WTC11 (cell line): Measurements from ENCODE around the gene TMEM18. TPM values are rescaled to one million over a fixed set of nuclear protein-coding genes. Genes with fewer than 3 reads are reported as not detected.

Experiments used
- ATAC-seq: fragments of 200-7000 bp; cut with Tn5 transposase; 2 replicates; pipeline ENCODE4 v1.10.0; 2021; ENCODE audit warnings: mild to moderate bottlenecking, moderate library complexity
- CTCF ChIA-PET: fragments of 300-600 bp; sonication (Branson Sonifier 250); formaldehyde crosslinking; loops from one replicate; lab custom pipeline; 2021; ENCODE audit warnings: antibody characterized with exemption; lab: Charles Lee
- POLR2A ChIA-PET: fragments of 350-600 bp; sonication (Branson Sonifier 250); formaldehyde crosslinking; loops from one replicate; lab custom pipeline; 2021; ENCODE audit warnings: antibody characterized with exemption; lab: Charles Lee
- DNase-seq: peaks from one replicate; pipeline ENCODE4 v3.0.0; 2021; ENCODE audit warnings: low spot score
- H3K27ac Mint-ChIP-seq: 2 replicates; pipeline ENCODE4 v1.8.0; 2021; ENCODE audit warnings: mixed read lengths
- H3K27me3 Mint-ChIP-seq: 2 replicates; pipeline ENCODE4 v1.8.0; 2021; ENCODE audit warnings: low read depth, mild to moderate bottlenecking, moderate library complexity, mixed read lengths
- H3K36me3 Mint-ChIP-seq: 2 replicates; pipeline ENCODE4 v1.8.0; 2021; ENCODE audit warnings: mixed read lengths
- H3K4me1 Mint-ChIP-seq: 2 replicates; pipeline ENCODE4 v1.8.0; 2022; ENCODE audit warnings: mixed read lengths
- H3K4me3 Mint-ChIP-seq: 2 replicates; pipeline ENCODE4 v1.8.0; 2021; ENCODE audit warnings: mild to moderate bottlenecking, moderate library complexity, mixed read lengths
- H3K9me3 Mint-ChIP-seq: 2 replicates; pipeline ENCODE4 v1.8.0; 2021; ENCODE audit warnings: mixed read lengths
- ATF2 ChIP-seq: sonication (generic); formaldehyde crosslinking; IDR thresholded peaks from 2 replicates; pipeline ENCODE4 v1.8.1; 2022; ENCODE audit warnings: low read depth, missing genetic modification reagents, borderline replicate concordance
- E2F1 ChIP-seq: sonication (generic); formaldehyde crosslinking; IDR thresholded peaks from 2 replicates; pipeline ENCODE4 v1.8.0; 2022; ENCODE audit warnings: mild to moderate bottlenecking, missing genetic modification reagents
- EMX1 ChIP-seq: fragments of 250-450 bp; sonication (Bioruptor Pico); IDR thresholded peaks from 2 replicates; pipeline ENCODE4 v1.8.0; 2021; ENCODE audit warnings: mild to moderate bottlenecking
- JUN ChIP-seq: sonication (generic); formaldehyde crosslinking; IDR thresholded peaks from 2 replicates; pipeline ENCODE4 v1.8.0; 2023; ENCODE audit warnings: mild to moderate bottlenecking, missing genetic modification reagents
- KAT7 ChIP-seq: sonication (generic); formaldehyde crosslinking; IDR thresholded peaks from 2 replicates; pipeline ENCODE4 v1.8.1; 2023; ENCODE audit warnings: missing genetic modification reagents, mild to moderate bottlenecking, borderline replicate concordance
- MXD4 ChIP-seq: fragments of 250-450 bp; sonication (Bioruptor Pico); IDR thresholded peaks from 2 replicates; pipeline ENCODE4 v1.8.0; 2021; ENCODE audit warnings: mild to moderate bottlenecking, moderate library complexity, borderline replicate concordance
- MYBL2 ChIP-seq: sonication (generic); formaldehyde crosslinking; IDR thresholded peaks from 2 replicates; pipeline ENCODE4 v1.8.1; 2023; ENCODE audit warnings: mild to moderate bottlenecking, moderate library complexity, missing genetic modification reagents
- SMAD3 ChIP-seq: sonication (generic); formaldehyde crosslinking; IDR thresholded peaks from 2 replicates; pipeline ENCODE4 v1.8.0; 2022; ENCODE audit warnings: missing genetic modification reagents, mild to moderate bottlenecking, borderline replicate concordance
- TCF7 ChIP-seq: sonication (generic); formaldehyde crosslinking; IDR thresholded peaks from 2 replicates; pipeline ENCODE4 v1.8.0; 2022; ENCODE audit warnings: mild to moderate bottlenecking, low read depth, missing genetic modification reagents, moderate library complexity
- TEAD1 ChIP-seq: sonication (generic); formaldehyde crosslinking; IDR thresholded peaks from 2 replicates; pipeline ENCODE4 v1.8.0; 2022; ENCODE audit warnings: mild to moderate bottlenecking, missing genetic modification reagents
- ZNF263 ChIP-seq: sonication (generic); formaldehyde crosslinking; IDR thresholded peaks from 2 replicates; pipeline ENCODE4 v1.8.1; 2022; ENCODE audit warnings: low read depth, mild to moderate bottlenecking, moderate library complexity, missing genetic modification reagents
- ZNF317 ChIP-seq: sonication (generic); formaldehyde crosslinking; IDR thresholded peaks from 2 replicates; pipeline ENCODE4 v1.8.1; 2023; ENCODE audit warnings: low read depth, mild to moderate bottlenecking, moderate library complexity, missing genetic modification reagents, borderline replicate concordance
- ZNF423 ChIP-seq: fragments of 250-450 bp; sonication (Bioruptor Pico); IDR thresholded peaks from 2 replicates; pipeline ENCODE4 v2.1.2; 2022; ENCODE audit warnings: mild to moderate bottlenecking, moderate library complexity
- ZNF532 ChIP-seq: fragments of 250-450 bp; sonication (Bioruptor Pico); IDR thresholded peaks from 2 replicates; pipeline ENCODE4 v1.9.0; 2021; ENCODE audit warnings: mild to moderate bottlenecking, borderline replicate concordance
- total RNA-seq: library from RNA; stranded (reverse); gene quantifications from 3 replicates; pipeline ENCODE4 v1.2.3, GENCODE V29; 2021

TMEM18 gene
- total RNA-seq, 1 experiment from 2014 or later = 24.0 TPM

GRCh38 chr2:675051-675450 is 2.2 kb downstream of the TMEM18 start (continued):
- TF ChIP-seq ZNF532 (CRISPR knock-in tag) = no peak
- no peak for TF ChIP-seq TEAD1
- TF ChIP-seq JUN (CRISPR knock-in tag) = no peak
- no peak for TF ChIP-seq ZNF317 (CRISPR knock-in tag)
- no peak for TF ChIP-seq TCF7 (CRISPR knock-in tag)

GRCh38 chr2:674321-674985 is 2.8 kb downstream of the TMEM18 start:
- no peak overlapping the region for H3K4me3 Mint-ChIP-seq
- CTCF ChIA-PET = no interaction called here

GRCh38 chr2:673615-674320 is 3.4 kb downstream of the TMEM18 start:
- peaks cover 25% of the 10 kb centered on the region for H3K36me3 Mint-ChIP-seq
- H3K27ac Mint-ChIP-seq = no peak overlapping the region
- H3K4me3 Mint-ChIP-seq = no peak overlapping the region
- H3K4me1 Mint-ChIP-seq = peaks cover 37% of the 10 kb centered on the region
- ChIA-PET CTCF (no interaction called here), POLR2A (no interaction called here)
- no peaks in the 10 kb centered on the region for H3K27me3 Mint-ChIP-seq
- H3K9me3 Mint-ChIP-seq = no peaks in the 10 kb centered on the region
- DNase-seq = no peak
- TF ChIP-seq SMAD3 (CRISPR knock-in tag) = no peak
- TF ChIP-seq E2F1 (CRISPR knock-in tag) = no peak
- TF ChIP-seq EMX1 (CRISPR knock-in tag) = no peak
- TF ChIP-seq ZNF317 (CRISPR knock-in tag) = no peak
- no peak for ATAC-seq

More at GRCh38 chr2:674321-674985, 2.8 kb downstream of the TMEM18 start:
- H3K36me3 Mint-ChIP-seq = peaks cover 21% of the 10 kb centered on the region
- peaks cover 40% of the 10 kb centered on the region for H3K4me1 Mint-ChIP-seq
- no peak for DNase-seq
- no peaks in the 10 kb centered on the region for H3K9me3 Mint-ChIP-seq
- H3K27ac Mint-ChIP-seq = no peak overlapping the region
- H3K27me3 Mint-ChIP-seq = no peaks in the 10 kb centered on the region
- TF ChIP-seq ATF2 (CRISPR knock-in tag) (no peak), ZNF423 (CRISPR knock-in tag) (no peak), MXD4 (CRISPR knock-in tag) (no peak), KAT7 (CRISPR knock-in tag) (no peak), MYBL2 (no peak), ZNF263 (no peak)
- TF ChIP-seq, all 79 proteins: peak for 0
- no peak for ATAC-seq
- POLR2A ChIA-PET = interaction anchor here (0.5 kb wide), 1 partner anchor 508 kb away, joined by 3 read pairs; no protein-coding TSS in a partner anchor
